ENCODE data around the gene POLR1E. TPM values are rescaled to one million over a fixed set of nuclear protein-coding genes. Genes with fewer than 3 reads are reported as not detected.

The POLR1E gene
- total RNA-seq (2021), result 45.6 and 45.8 TPM in 2 replicates
- long read RNA-seq, transcript POLR1E-202 (12 exons, 1,868 nt), result major isoform, 166 of 181 reads
- long read RNA-seq, partial matches to known transcripts, result 0 of 181 reads
- long read RNA-seq, other reads (novel, unspliced or antisense), result 10 of 181 reads

GRCh38 chr9:37485389-37486255, at the start of gene POLR1E:
Gene POLR1E (plus strand): TSS chr9:37485948. CDS start chr9:37486048, 100 bp downstream.
- Mint-ChIP-seq H3K4me1 (peaks cover 23 to 26% of the 10 kb centered on the region in 2 experiments), H3K27ac (peak within 1 kb of the TSS; percentile 65 to 98 (median 92); a peak in 6 of 7 replicates), H3K9me3 (no peaks in the 10 kb centered on the region), H3K4me3 (peak within 1 kb of the TSS; percentile 88 to 96), H3K36me3 (ENCODE audit: insufficient read depth in 1 of 3, low read depth in 3 of 3) (peaks cover 13 to 35% (median 27%) of the 10 kb centered on the region in 3 experiments), H3K27me3 (ENCODE audit: low read depth) (no peaks in the 10 kb centered on the region; the same call in 1 of the 2 replicates)
- no CpG with 5 or more reads among the region's 56 CpGs for WGBS (ENCODE audit: extremely low coverage, insufficient read length, low lambda C conversion rate)
- no peak within 1 kb of the TSS for H2BK15ac ChIP-seq (ENCODE audit: low read depth, low read length)
- TF ChIP-seq CTCF (conservative IDR thresholded peaks at IDR 0.05), result no peak
- H3K4ac ChIP-seq (ENCODE audit: low read depth, low read length), result no peak within 1 kb of the TSS
- H2BK5ac ChIP-seq (ENCODE audit: insufficient read length, low read length), result no peak within 1 kb of the TSS
- H3K23me2 ChIP-seq (ENCODE audit: insufficient read length, low read depth, low read length, poor library complexity, severe bottlenecking), result peaks cover 9% of the 10 kb centered on the region
- H3K4me1 ChIP-seq (ENCODE audit: insufficient read depth, low read length), result peaks cover 8% of the 10 kb centered on the region
- H3K79me2 ChIP-seq (ENCODE audit: insufficient read depth, low read length), result peaks cover 11% of the 10 kb centered on the region; the same call in 1 of the 2 replicates
- H3K56ac ChIP-seq (ENCODE audit: insufficient read length, low read depth, low read length), result no peak within 1 kb of the TSS
- no peak within 1 kb of the TSS for H2AK5ac ChIP-seq (ENCODE audit: insufficient read length, low read length)
- H2AFZ ChIP-seq (ENCODE audit: low read length), result no peak within 1 kb of the TSS
- H3K18ac ChIP-seq (ENCODE audit: insufficient read length, low read depth, low read length), result no peak within 1 kb of the TSS
- H3T11ph ChIP-seq (ENCODE audit: low read length), result no peak within 1 kb of the TSS
- H3K14ac ChIP-seq (ENCODE audit: insufficient read depth, low read length), result peak within 1 kb of the TSS; percentile 73
- no peak within 1 kb of the TSS for H2BK20ac ChIP-seq (ENCODE audit: low read depth, low read length, poor library complexity, severe bottlenecking)
- no peaks in the 10 kb centered on the region for H3K9me3 ChIP-seq (ENCODE audit: control insufficient read depth, low read depth, low read length)
- H2BK120ac ChIP-seq (ENCODE audit: low read depth, low read length, poor library complexity, severe bottlenecking), result no peak within 1 kb of the TSS
- H3K79me1 ChIP-seq (ENCODE audit: insufficient read depth, low read depth, low read length, poor library complexity, severe bottlenecking), result peaks cover 14% of the 10 kb centered on the region
- H4K5ac ChIP-seq (ENCODE audit: insufficient read length, low read depth, low read length), result no peak within 1 kb of the TSS
- H3K27me3 ChIP-seq (ENCODE audit: insufficient read depth, low read length), result no peaks in the 10 kb centered on the region
- peak; percentile 98 for DNase-seq
- H4K91ac ChIP-seq (ENCODE audit: insufficient read length, low read depth, low read length), result no peak within 1 kb of the TSS
- no peak within 1 kb of the TSS for H4K8ac ChIP-seq (replicated peaks; ENCODE audit: insufficient read length, low read depth, low read length)
- H3K4me2 ChIP-seq (ENCODE audit: insufficient read depth, insufficient read length, low read length), result peak within 1 kb of the TSS; percentile 98
- H3K27ac ChIP-seq (ENCODE audit: insufficient read length, low read depth, low read length), result no peak within 1 kb of the TSS
- H4K20me1 ChIP-seq (ENCODE audit: control insufficient read depth, insufficient read depth, insufficient read length), result no peaks in the 10 kb centered on the region
- peak within 1 kb of the TSS; percentile 59 for H3K9ac ChIP-seq (ENCODE audit: extremely low read depth, insufficient read length, low read length)
- H2BK12ac ChIP-seq (ENCODE audit: insufficient read length, low read depth, low read length), result no peak within 1 kb of the TSS
- no peak within 1 kb of the TSS for H3K23ac ChIP-seq (ENCODE audit: insufficient read length, low read depth, low read length)
